SJSA1 (cell line): ENCODE results near the gene PI4KA. TPM values are rescaled to one million over a fixed set of nuclear protein-coding genes. Genes with fewer than 3 reads are reported as not detected.
"Not testable (repeated sequence)": the region's sequence is repeated elsewhere in the genome, so short reads cannot be mapped to it uniquely, and the experiment has no call there.

ENCODE experiments used
- DNase-seq, 2 experiments: peaks; one replicate each; pipeline ENCODE4 v3.0.0-alpha.2; 2015 to 2020; ENCODE audit warnings: low spot score in 2 of 2, low read depth in 1 of 2
- H3K27ac ChIP-seq: fragments of 250-450 bp; sonication (Bioruptor Pico); 2 replicates; pipeline ENCODE4 v1.5.1; 2020; ENCODE audit warnings: mild to moderate bottlenecking, moderate library complexity
- H3K27me3 ChIP-seq: fragments of 250-450 bp; sonication (Bioruptor Pico); replicated peaks from 2 replicates; pipeline ENCODE4 v1.5.1; 2020; ENCODE audit warnings: mild to moderate bottlenecking, moderate library complexity
- H3K36me3 ChIP-seq: fragments of 250-450 bp; sonication (Bioruptor Pico); 2 replicates; pipeline ENCODE4 v1.5.1; 2020; ENCODE audit warnings: mild to moderate bottlenecking
- H3K4me1 ChIP-seq: fragments of 250-450 bp; sonication (Bioruptor Pico); replicated peaks from 2 replicates; pipeline ENCODE4 v1.6.1; 2021; ENCODE audit warnings: mild to moderate bottlenecking
- H3K4me3 ChIP-seq: fragments of 250-450 bp; sonication (Bioruptor Pico); 2 replicates; pipeline ENCODE4 v1.5.1; 2020; ENCODE audit warnings: mild to moderate bottlenecking
- H3K9me3 ChIP-seq: fragments of 250-450 bp; sonication (Bioruptor Pico); replicated peaks from 2 replicates; pipeline ENCODE4 v1.5.1; 2020; ENCODE audit warnings: mild to moderate bottlenecking
- total RNA-seq: library from RNA; depleted of rRNA; stranded (reverse); fragments of >200 nt; shearing (Covaris generic); gene quantifications from 2 replicates; pipeline ENCODE4 v1.2.3, GENCODE V29; 2014

The PI4KA gene
- total RNA-seq, 1 experiment from 2014 or later: 29.6 TPM

DNA sequence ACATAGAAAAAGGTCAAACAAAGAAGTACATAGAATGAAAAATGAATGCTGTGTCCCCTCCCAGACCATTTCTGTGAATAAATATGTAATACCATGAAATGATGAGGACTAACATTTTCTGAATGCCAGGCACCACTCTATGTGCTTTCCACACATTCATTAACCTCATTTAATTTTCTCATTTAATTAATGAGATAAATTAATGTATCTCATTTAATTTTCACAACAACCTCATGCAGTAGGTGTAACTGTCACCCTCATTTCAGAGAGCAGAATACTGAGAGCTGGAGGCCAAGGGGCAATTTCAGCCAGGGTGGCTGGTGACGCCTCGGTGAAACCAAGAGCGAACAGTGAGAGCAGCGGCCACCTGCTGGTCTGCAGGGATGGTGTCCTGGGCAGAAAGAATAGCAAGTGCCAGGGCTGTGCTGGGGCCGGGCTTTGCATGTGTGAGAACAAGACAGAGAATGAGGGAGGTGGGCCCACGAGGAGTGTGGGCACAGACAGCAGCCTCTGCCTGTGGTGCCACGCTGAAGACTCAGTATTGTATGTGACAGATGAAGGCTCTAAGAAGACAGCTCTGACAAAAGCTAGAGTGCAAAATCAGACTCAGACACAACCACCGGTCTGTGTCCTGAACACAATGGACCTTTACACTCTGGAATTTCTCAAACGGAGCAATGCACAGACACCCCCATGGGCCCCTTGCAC lies 86.5 kb downstream of the PI4KA start:
- Histone ChIP-seq H3K36me3 (0 out of 2 replicates have a peak, but pooled peaks cover 8% of the 10 kb centered on the region), H3K9me3 (no peaks in the 10 kb centered on the region), H3K27ac (no peak overlapping the region), H3K4me3 (no peak overlapping the region), H3K27me3 (no peaks in the 10 kb centered on the region), H3K4me1 (no peaks in the 10 kb centered on the region; the same call in 1 of the 2 replicates)
- no peak for DNase-seq

- H3K36me3 ChIP-seq: peaks cover 19% of the 10 kb centered on the region
- DNase-seq, H3K4me3 ChIP-seq, H3K27ac ChIP-seq, H3K4me1 ChIP-seq, H3K27me3 ChIP-seq, H3K9me3 ChIP-seq: not testable (repeated sequence)
These were observed 89.2 kb downstream of the PI4KA start for GRCh38 chr22:20769496-20769826.

- Histone ChIP-seq H3K27ac (no peak overlapping the region), H3K4me3 (no peak overlapping the region), H3K9me3 (no peaks in the 10 kb centered on the region), H3K27me3 (no peaks in the 10 kb centered on the region), H3K36me3 (peaks cover 36% of the 10 kb centered on the region), H3K4me1 (no peaks in the 10 kb centered on the region)
- DNase-seq: no peak
These were observed 92.1 kb downstream of the PI4KA start for GRCh38 chr22:20766530-20766929.

GRCh38 chr22:20765938-20766337 lies 92.7 kb downstream of the PI4KA start:
- H3K4me3 ChIP-seq: no peak overlapping the region
- DNase-seq: no peak
- no peaks in the 10 kb centered on the region for H3K9me3 ChIP-seq
- H3K27me3 ChIP-seq: no peaks in the 10 kb centered on the region
- no peaks in the 10 kb centered on the region for H3K4me1 ChIP-seq
- peaks cover 42% of the 10 kb centered on the region for H3K36me3 ChIP-seq
- H3K27ac ChIP-seq: no peak overlapping the region

DNA sequence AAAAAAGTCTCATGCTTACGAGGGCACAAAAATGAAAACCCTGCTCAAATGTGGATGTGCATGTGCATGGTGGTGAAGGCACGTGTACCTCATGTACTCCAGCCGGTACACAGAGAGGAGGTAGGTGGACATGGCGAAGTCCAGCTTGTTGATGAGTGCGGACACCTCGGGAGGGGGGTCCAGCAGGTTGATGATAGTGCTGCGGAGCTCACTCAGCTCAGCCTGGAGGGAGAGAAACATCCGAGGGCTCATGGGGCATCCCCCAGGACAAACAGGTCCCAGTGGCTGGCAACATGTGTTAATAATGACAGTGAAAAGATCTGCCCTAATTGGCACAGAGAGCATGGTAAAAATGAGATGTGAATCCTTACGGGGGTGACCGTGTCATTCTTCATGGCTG lies 93.9 kb downstream of the PI4KA start:
- H3K36me3 ChIP-seq: peaks cover 47% of the 10 kb centered on the region
- H3K9me3 ChIP-seq: no peaks in the 10 kb centered on the region
- no peak overlapping the region for H3K27ac ChIP-seq
- DNase-seq: no peak
- no peaks in the 10 kb centered on the region for H3K27me3 ChIP-seq
- H3K4me3 ChIP-seq: no peak overlapping the region
- H3K4me1 ChIP-seq: no peaks in the 10 kb centered on the region

DNA sequence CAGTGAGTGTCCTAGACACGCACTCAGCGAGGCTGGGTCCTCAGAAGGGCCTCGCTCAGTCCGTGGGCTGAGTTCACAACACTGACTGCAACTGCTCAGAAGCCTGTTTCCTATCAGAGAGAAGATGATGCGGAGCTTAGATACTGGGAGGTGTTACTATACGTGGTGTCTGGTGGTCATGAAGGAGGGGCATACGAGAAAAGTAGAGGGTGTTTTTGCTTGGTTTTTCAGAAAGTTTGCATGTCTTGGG lies 94.2 kb downstream of the PI4KA start:
- H3K4me1 ChIP-seq: no peaks in the 10 kb centered on the region
- H3K27ac ChIP-seq: no peak overlapping the region

GRCh38 chr22:20763630-20764470 lies 94.8 kb downstream of the PI4KA start:
- Histone ChIP-seq H3K4me3 (no peak overlapping the region), H3K4me1 (no peaks in the 10 kb centered on the region), H3K9me3 (no peaks in the 10 kb centered on the region), H3K36me3 (peaks cover 43% of the 10 kb centered on the region), H3K27ac (no peak overlapping the region), H3K27me3 (no peaks in the 10 kb centered on the region)
- no peak for DNase-seq

More for the DNA sequence above, 94.2 kb downstream of the PI4KA start:
- no peak overlapping the region for H3K4me3 ChIP-seq
- H3K36me3 ChIP-seq: peaks cover 47% of the 10 kb centered on the region
- H3K9me3 ChIP-seq: no peaks in the 10 kb centered on the region
- no peaks in the 10 kb centered on the region for H3K27me3 ChIP-seq
- DNase-seq: no peak

GRCh38 chr22:20762233-20762796 lies 96.3 kb downstream of the PI4KA start:
- Histone ChIP-seq H3K4me3 (no peak overlapping the region), H3K4me1 (no peaks in the 10 kb centered on the region)

DNA sequence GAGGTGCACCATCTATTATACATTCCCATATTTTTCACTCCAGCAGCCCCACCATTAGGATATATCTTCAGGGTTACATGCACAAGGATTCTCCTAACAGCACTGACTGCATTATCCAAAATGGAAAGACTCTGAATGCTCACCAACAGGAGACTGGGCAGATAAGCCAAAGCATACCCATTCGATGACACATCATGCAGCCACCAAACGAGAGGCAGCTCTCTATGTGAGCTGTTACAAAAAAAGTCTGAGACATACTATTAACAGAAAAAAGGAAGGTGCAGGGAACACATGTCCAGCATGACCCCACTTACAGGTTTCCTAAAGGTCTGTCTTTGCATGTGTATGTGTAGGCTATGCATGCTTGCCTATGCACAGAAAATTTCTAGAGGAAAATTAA lies 97.1 kb downstream of the PI4KA start:
- no peaks in the 10 kb centered on the region for H3K4me1 ChIP-seq
- H3K27me3 ChIP-seq: no peaks in the 10 kb centered on the region
- peaks cover 45% of the 10 kb centered on the region for H3K36me3 ChIP-seq
- no peak overlapping the region for H3K4me3 ChIP-seq
- no peaks in the 10 kb centered on the region for H3K9me3 ChIP-seq
- H3K27ac ChIP-seq: no peak overlapping the region
- DNase-seq: no peak

More at GRCh38 chr22:20762233-20762796, 96.3 kb downstream of the PI4KA start:
- no peaks in the 10 kb centered on the region for H3K9me3 ChIP-seq
- no peaks in the 10 kb centered on the region for H3K27me3 ChIP-seq
- no peak overlapping the region for H3K27ac ChIP-seq
- peaks cover 45% of the 10 kb centered on the region for H3K36me3 ChIP-seq
- DNase-seq: no peak

DNA sequence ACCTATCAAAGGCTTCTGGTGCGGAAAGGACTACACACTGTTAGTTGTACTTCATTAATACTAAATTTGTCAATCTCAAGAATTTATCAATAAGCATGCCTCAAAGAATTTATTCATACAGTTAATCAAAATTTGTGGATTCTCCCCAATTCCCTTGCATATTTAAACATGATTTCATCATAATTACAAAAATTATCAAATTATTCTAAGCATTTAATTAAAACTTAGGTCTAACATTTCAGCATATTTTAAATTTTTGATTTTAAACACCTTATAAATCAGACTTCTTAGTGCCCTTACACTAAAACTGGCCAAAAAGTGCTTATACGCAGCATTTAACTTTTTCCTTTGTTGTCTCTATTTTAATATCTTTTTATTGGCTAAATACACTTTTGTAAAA lies 98.5 kb downstream of the PI4KA start:
- no peaks in the 10 kb centered on the region for H3K27me3 ChIP-seq
- DNase-seq: no peak
- no peak overlapping the region for H3K27ac ChIP-seq

GRCh38 chr22:20758688-20759087 lies 99.9 kb downstream of the PI4KA start:
- H3K4me1 ChIP-seq: no peaks in the 10 kb centered on the region
- no peaks in the 10 kb centered on the region for H3K9me3 ChIP-seq
- H3K36me3 ChIP-seq: peaks cover 25% of the 10 kb centered on the region
- no peak for DNase-seq
- H3K27me3 ChIP-seq: no peaks in the 10 kb centered on the region
- H3K4me3 ChIP-seq: no peak overlapping the region
- H3K27ac ChIP-seq: no peak overlapping the region

More for the DNA sequence above, 98.5 kb downstream of the PI4KA start:
- H3K9me3 ChIP-seq: no peaks in the 10 kb centered on the region
- H3K4me3 ChIP-seq: no peak overlapping the region
- peaks cover 38% of the 10 kb centered on the region for H3K36me3 ChIP-seq
- H3K4me1 ChIP-seq: no peaks in the 10 kb centered on the region

GRCh38 chr22:20756846-20757245 lies 101.8 kb downstream of the PI4KA start:
- DNase-seq: no peak
- H3K4me1 ChIP-seq: no peaks in the 10 kb centered on the region
- no peak overlapping the region for H3K4me3 ChIP-seq
- no peaks in the 10 kb centered on the region for H3K27me3 ChIP-seq
- no peaks in the 10 kb centered on the region for H3K9me3 ChIP-seq
- H3K27ac ChIP-seq: no peak overlapping the region
- peaks cover 24% of the 10 kb centered on the region for H3K36me3 ChIP-seq

DNA sequence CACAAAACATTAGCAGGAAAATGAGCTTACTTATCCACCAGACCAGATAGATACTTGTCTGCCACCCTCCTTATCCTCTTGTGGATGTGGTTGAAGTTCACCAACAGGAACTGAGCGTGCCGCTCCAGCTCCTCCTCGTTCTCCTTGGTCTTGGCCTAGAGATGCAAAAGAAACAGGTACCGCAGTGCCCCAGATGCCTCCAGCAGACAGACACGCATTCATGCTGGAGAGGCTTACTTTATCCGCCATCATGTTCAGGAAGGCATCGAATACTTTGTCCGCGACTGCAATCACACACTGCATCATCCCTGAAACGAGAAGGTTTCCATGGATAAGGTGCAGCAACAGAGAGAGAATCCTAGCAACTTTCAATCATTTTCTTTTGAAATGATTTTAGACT lies 105.7 kb downstream of the PI4KA start:
- H3K27me3 ChIP-seq: no peaks in the 10 kb centered on the region
- H3K9me3 ChIP-seq: no peaks in the 10 kb centered on the region
- DNase-seq: no peak
- peaks cover 40% of the 10 kb centered on the region for H3K36me3 ChIP-seq
- H3K4me3 ChIP-seq: no peak overlapping the region
- no peak overlapping the region for H3K27ac ChIP-seq
- H3K4me1 ChIP-seq: peaks cover 18% of the 10 kb centered on the region

DNA sequence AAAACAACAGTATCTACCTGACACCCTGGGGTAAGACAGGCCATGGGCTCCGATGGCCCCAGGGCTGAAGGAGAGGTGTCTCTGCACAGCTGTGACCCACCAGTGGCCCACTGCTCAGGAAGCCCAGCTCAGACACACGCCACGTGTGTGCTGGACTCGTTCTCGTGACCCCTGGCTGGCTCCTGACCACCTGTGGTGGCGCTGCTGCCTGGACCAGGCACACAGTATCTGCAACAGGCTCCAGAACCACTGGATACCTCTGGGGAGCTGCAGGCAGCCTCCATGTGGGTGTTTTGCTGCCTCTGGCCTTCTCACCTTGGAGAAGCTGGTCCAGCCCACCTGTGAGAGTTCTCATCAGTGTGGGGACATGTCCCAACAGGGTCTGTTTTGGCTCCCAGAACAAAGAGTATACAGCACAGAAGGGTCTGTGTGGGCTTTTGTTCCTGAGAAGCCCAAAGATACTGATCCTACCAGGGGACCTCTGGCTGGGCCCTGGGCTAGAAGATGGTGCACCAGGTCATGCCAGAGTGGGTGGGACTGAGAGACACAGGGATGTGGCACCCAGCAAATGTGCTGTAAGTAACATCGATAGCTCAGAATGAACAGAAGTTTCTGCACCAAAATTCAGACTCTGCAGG lies 106.4 kb downstream of the PI4KA start:
- Histone ChIP-seq H3K27me3 (no peaks in the 10 kb centered on the region), H3K9me3 (no peaks in the 10 kb centered on the region), H3K27ac (no peak overlapping the region), H3K36me3 (peaks cover 41% of the 10 kb centered on the region), H3K4me3 (no peak overlapping the region), H3K4me1 (peaks cover 18% of the 10 kb centered on the region)
- no peak for DNase-seq
